NCI-H146 (cell line): ENCODE results near the gene RNF166.
A peak's percentile ranks its signal among the peaks of the same experiment; 100 is the strongest.

Source experiments
- DNase-seq: peaks from one replicate; lab custom pipeline; 2025; lab: John Stamatoyannopoulos, UW

The RNF166 gene, protein sequence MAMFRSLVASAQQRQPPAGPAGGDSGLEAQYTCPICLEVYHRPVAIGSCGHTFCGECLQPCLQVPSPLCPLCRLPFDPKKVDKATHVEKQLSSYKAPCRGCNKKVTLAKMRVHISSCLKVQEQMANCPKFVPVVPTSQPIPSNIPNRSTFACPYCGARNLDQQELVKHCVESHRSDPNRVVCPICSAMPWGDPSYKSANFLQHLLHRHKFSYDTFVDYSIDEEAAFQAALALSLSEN

DNA sequence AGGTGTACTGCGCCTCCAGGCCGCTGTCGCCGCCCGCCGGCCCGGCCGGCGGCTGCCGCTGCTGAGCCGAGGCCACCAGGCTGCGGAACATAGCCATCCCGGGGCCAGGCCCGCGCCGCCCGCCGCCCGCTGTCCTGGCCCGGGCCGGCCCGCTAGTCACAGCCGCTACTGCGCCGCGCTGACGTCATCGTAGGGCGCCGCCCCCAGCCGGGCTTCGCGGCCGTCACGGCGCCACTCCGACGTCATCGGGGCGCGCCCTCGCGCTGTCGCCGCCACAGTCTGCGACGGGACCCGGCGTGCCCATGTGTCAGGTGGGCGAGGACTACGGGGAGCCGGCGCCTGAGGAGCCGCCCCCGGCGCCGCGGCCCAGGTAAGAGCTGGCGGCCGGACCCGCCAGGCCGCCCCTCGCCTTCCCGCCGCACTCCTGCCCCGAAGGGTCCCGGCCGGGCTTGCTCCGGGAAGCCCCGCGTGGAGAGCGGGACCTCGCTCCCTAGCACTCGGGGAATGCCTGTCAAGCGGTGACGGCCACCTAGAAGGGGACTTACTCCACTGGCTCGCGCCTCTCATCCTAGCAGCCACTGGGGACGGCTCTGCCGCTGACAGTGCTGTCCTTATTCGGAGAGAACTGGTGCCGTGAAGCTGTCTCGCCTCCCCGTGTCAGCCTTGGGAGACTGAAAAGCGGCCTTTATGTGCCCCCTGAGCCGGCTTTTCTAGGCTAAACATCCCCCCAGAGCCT, at the start of gene RNF166, which contains the start of gene CTU2:
RNF166 (minus strand) TSS at position 180 of the 736 bp plus-strand sequence; CDS start at position 97, 83 bp downstream.
CTU2 (plus strand) TSS at position 275 of the 736 bp plus-strand sequence; CDS start at position 303, 28 bp downstream.
- DNase-seq: peak; percentile 75

DNA sequence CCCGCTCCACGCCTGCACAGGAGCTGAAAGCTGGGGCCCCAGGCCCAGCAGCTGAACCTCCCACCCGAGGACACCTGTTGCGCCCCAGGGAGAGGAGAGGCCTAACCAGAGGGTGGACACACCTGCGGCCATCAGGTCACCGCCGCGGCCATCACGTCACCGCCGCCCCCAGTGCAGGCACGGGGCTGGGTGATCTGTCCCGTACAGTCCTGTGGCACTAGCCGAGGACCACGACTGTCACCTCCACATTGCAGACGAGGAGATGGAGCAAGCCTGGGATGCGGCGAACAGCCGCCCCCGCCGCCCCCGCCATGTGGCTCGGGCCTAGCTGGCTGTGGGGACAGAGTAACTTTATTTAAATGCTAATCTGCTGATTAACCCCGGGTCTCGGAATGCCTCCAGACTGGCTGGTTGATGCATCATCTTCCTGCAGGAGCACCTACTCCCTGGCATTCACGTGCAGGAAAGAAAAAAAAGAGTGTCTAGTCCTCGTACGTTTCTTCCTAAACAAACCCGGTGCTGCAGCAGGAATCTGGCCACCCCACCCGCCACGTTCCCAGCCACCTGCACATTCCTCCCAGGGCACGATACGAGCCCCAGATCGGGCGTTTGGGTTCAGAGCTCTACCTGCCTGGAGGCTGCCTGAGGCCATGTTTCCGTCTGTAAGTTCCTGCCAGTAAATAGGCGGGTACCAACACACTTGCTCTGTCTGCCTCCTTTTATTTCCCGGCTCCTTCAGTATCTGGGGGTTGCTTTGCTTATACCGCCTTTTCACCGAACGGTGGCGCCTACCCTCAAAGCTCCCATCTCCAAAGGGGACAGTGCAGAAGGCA, 48.9 kb upstream of the RNF166 start:
- no peak for DNase-seq

DNA sequence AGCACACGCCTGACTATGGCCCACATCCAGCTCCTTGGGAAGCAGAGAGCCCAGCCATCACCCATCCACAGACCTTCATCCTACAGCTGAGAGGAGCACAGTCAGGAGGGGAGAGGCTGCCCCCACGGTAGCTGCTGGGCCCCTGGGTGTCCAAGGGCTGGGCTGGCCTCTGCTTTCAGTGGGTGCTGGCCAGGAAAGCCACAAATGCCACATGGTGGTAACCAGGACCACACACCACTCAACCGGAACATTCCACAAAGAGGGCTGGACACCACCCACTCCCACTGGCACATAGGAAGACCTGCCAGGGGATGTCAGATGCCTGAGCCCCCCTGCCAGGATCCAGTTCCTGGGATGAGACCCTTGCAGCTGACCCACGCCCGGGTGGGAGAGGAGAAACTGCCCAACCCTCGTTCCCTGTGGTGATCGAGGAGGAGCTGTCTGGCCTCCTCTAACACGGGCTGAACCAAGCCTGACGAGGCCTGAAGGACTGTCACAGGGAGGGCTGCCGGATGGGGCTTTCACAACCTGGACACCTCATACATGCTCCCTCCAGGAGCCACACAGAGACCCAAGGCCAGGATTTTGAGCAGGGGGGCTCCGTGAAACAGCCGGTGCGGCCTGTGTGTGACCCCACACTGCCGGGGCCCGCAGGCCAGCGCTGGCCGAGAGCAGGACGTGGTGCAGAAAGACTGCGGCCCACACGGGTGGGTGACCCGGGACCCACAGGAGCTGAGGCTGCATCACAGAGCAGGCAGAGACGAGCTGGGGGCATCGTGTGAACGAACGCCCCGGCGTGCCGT, 48.1 kb upstream of the RNF166 start:
- DNase-seq: no peak

DNA sequence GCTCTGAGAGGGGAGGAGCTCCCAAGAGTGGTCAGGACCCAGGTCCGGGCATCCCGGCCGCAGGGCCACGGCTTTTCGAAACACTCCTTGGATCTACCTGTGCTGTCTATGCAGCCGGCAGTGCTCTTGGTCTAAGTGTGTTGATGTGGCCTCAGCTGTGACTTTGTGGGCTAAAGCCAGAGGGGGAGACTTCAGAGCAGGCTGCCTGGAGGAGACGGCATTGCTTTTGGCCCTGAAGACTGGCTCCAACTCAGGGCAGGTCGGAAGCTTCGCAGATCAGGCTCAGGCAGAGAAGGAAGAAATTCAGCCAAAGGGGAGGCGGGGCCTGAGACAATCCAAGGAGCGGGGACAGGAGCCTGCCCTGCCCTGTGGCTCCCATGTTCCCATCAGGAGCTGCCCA, 47.4 kb upstream of the RNF166 start:
- no peak for DNase-seq

DNA sequence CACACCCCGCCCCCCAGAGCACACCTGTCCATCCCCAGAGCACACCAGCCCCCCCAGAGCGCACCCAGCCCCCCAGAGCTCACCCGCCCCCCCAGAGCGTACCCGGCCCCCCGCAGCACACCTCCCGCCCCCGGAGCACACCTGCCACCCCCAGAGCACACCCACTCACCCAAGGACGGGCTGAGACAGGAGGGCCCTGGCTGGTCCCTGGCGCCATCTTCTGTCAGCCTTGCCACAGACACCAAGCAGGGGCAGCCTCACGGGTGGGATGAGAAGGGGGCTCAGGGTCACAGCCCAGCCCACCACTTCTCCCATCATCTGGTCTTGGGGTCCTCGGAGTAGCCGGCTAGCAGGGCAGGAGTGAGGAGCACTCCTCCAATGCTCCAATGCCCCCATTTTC, 47.0 kb upstream of the RNF166 start:
- no peak for DNase-seq

DNA sequence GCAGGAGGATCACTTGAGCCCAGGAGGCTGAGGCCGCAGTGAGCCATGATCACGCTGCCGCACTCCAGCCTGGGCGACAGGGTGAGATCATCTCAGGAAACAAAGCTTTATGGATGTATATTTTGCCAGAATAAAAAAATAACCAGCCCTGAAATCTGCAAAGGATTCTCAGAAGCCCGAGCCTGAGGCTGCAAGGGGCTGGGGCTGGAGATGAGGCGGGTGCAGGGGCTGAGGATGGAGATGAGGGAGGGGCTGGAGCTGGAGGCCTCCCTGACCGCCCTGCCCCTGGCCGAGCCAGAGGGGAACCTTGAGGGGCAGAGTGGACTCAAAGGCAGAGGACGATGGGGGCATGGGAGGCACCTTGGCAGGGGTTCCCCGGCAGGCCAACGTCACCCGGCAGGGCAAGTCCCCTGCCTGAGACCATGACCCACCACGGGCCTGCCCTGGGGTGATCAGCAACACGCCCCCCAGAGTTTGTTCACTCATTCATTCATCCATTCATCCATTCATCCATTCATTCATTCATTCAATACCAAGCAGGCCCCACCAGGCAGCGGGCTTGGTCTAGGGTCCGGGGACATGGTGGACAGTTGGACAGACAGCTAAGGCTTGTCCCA, 46.3 kb upstream of the RNF166 start:
- no peak for DNase-seq

DNA sequence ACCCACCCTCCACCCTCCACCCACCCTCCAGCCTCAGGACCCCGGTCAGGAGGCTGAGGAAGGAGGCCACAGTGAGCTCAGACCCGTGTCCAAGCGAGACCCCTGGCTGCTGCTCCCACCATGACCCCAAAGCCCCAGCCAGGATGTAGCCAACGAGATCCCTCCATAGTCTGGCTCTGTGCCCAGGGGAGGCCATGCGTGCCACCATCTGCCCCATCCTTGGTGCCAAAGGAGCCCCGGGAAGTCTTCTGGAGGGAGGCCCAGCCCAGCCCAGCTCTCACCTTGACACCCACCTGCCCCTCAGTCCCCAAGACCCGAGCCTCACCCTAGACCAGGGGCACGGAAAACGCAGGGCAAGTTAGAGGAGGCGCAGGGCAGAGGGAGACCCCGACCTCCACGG, 44.6 kb upstream of the RNF166 start:
- no peak for DNase-seq

DNA sequence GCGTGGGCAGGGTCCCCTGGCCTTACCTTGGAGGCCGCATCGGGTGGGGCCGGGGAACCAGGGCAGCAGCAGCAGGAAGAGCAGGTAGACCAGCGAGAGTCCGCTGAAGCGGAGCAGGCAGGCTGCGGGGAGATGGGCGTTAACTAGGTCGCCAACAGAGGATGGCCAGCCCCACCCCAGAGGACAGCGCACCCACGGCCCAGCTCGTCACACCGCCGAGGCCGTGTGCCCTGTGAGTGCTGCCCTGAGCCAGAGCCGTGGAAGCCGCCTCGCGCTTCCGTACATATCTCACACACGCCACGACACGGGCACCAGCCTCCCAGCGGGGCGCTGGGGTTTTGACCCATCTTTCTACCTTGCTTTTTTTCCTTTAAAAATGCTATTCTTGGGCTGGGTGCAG, 43.1 kb upstream of the RNF166 start:
- DNase-seq: no peak

DNA sequence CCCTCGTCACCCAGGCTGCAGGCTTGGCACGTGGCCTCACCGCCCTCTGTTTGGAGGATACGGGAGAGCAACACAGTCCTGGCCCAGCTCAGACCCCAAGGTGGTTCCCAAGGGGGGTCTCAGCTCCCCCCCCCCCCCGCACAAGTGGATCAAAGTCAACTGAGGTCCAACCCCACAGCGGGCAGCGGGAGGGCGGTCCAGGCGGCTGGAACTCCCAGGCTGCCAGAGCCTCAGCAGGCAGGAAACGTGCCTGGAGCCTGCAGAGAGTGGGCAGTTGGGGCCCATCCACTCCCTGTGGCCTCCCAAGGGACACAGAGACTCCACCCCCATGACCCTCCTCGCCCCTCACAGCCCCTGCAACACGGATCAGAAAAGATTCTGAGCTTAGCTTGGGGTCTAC, 42.2 kb upstream of the RNF166 start:
- no peak for DNase-seq

DNA sequence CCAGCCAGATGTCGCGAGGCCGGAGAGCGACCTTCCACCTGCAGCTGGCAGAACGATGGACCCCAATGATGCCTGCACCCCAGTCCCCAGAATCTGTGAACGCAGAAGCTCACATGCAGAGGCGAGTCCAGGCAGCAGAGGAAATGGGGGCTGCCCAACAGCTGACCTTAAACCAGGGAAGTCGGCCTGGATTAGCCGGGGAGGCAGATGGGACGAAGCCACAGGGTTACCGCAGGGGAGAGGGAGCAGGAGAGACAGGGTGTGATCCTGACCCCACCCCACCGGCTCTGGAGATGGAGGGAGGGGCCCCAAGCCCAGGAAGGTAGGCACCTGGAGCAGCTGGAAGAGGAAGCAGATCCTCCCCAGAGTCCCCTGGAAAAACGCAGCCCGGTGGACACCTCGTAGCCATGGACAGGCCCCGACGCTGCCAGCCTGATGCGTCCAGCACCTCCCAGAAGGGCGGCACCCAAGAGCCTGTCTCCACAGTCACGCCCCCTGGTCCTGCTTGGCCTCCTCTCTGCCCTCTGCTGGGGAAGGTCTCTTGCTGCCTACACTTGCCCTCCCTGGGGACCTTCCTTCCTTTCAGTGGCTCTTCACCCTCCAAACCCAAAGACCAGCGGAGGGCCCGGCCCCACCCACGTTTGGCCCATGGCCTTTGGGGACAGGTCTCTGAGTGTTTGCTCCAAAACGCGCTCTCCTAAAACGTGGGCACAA, 41.5 kb upstream of the RNF166 start:
- DNase-seq: peak; percentile 75

DNA sequence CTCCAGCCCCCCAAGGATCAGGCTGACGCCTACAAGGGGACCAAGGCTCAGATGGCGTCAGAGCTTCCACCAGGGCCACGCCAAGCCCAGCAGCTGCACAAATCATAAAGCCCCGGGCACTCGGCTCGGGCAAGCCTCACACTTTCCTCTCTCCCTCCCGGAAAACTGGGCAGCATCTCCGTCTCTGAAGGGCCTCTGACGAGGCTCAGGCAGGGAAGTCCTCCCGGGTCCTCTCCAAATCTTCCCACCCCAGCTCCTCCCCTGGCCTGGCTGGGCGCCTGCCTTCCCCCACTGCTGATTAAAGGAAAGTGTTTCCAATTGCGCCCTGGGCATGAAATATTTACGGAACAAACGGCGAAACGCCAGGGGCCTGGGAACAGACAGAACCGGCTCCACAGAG, 40.3 kb upstream of the RNF166 start:
- DNase-seq: no peak

DNA sequence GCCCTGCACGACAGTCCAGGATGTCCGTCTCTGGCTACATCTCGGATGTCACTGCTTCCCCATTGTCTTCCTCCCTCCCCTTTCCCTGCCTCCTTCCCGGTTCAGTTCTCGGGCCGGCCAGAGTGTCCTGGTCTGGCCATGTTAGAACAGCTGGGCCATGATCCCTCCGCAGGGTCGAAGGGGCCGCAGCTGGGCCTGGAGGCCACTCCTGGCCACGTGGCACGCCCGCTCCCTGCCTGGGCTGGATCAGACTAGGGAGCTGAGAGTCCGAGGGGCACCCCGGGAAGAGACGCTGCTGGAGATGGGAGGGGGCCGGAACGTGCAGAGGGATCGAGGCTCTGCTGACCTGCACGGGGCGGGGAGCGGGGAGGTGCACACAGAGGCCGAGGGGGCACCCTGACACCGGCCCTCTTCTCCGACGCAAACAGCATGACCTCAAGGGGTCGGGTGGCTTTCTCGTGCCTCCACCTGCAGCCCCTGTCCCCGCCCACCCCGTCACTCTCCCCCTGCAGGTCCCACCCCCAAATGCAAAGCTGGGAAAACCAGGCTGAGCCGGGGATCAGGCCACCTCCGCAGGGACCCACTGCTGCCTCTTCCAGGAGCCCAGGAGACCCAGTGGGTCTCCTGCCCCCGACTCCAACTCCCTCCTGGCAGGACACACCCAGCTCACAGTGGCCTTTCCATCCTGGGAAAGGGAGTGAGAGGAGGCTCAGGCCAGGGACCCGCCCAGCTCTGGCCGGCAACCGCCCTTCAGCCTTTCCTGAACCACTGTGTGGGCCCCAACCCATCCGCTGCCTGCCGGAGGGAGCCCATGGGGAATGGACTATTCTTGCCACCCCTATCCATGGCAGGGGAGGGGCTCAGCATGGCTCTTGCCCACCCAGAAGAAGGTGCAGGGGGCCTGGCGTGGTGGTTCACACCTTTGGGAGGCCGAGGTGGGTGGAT, 38.6 kb upstream of the RNF166 start:
- no peak for DNase-seq

DNA sequence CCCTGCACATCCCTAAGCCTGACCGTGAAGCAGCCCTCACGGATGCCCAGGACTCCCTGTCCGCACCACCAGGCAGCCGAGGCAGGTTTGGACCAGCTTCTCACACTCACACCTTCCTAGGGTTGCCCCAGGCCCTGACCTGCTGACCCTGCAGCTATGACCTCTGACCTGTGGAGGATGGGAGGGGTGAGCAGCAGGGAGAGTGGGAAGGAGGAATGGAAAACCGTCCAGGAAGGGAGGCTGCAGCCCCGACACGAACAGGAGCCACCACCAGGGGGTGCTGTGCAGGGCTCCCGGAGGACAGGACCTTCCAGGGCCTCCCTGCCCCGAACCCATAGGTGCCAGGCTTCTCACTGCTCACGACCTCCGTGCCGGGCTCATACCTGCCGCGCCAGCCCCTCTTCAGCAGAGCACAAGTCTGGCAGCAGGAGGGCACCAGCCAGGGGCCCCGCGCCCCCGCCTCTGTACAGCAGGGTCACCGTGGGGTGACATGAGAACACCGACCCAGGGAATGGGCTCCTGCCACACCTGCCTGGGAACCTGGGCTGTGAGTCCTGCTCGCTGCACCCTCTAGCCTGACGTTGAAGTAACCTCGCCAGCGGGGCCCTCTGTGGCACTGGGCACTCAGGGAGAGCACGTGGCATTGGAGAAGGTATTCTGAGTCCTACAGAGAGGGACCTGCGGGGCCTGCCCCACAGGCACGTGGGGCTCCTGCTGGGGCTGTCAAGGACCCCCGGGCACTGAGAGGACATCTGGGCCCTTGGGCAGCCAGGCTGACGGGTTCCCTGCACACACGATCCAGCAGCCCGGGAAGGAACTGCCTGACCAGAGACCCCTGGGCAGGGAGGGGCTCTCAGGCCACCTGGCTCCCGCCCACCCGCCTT, 37.7 kb upstream of the RNF166 start:
- DNase-seq: peak; percentile 37

DNA sequence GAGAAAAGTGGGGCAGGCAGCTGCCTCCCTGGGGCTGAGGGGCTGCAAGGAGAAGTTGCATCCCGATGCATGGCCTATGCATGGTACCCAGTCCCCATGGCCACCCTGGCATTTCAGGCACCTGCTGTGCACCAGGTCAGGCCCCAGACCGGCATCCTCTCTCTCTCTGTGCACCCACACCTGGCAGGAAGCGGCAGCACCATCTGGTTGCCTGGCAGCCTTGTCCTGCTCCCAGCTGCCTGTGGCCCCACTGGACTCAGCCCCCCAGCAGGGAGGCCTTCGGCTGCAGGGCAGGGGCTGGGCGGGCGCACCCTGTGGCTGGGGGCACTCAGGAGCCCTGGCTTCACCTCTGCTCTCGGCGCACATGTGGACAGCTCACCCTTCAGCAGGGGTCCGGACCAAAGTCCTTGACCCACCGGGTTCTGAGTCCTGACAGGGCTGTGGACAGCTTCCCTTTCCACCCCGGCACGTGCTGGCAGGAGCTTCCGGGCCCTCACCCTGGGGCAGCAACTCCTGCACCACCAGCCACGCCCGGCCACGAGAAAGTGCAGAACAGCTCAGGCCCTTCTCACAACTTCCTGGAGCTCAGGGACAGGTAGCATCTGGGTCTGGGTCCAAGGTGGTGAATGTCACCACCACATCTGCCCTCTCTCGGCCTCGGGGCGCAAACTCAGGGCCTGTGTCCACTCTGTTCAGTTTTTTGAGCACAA, 36.8 kb upstream of the RNF166 start:
- DNase-seq: no peak

DNA sequence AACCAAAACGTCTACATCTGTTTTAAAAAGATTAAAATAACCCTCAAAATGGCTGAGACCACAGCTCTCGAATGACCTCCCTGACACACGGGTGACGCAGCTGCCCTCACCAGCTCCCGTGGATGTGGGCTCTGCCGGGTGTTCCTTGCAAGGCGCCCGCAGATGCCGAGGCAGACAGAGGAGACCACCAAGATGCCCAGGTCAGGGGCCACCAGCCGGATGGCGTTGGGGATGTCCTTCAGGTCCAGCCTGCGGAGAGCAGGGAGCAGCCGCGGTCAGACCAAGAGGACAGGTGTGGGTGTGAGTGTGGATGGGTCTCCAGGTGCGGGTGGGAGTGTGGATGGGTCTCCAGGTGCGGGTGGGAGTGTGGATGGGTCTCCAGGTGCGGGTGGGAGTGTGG, 35.2 kb upstream of the RNF166 start:
- DNase-seq: no peak

DNA sequence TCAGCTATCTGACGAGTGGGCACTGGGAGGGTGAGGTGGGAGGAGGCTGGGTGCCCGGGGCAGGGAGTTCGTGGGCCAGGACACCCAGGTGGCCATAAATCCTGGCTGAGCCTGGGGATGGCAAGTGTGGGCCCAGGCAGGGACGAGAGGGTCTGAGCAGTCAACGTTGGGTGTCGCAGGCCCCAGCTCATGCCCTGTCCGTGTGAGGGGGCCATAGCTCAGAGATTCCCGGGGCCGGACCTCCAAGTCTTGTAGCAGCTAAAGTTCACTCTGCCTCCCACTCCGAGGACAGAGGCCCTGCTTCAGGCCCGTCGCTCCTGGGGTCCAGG, 34.5 kb upstream of the RNF166 start:
- no peak for DNase-seq

DNA sequence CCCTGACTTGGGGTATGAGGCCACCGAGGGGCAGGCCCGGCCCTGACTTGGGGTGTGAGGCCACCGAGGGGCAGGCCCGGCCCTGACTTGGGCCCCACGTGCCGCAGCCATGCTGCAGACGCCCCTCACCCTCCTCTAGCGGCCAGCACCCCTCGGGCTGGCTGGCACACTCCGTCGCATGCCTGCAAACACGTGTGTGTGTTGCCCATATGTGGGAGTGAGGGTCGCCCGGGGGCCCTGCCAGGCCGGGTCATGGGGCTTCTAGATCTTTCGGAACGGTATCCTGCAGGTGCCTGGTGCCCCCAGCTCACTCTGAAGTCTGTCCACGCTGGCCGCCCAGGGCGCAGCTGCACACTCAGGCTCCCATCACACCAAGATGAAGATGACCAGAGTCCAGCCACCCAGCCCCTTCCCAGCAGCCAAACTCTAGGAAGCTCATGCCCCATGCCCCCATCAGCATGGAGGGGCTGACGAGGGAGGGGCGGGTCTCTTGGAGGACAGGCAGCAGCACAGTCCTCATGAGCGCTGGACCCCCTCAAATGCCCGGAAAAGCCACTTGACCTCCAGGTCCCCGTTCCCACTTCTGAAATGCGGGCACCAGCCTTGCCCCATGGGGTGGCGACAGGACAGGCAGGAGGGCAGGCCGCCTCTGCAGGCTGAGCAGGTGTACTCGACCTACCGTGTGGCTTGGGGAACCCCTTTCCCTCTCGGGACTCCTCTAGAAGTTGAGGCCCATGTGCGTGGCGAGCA, 33.9 kb upstream of the RNF166 start:
- DNase-seq: no peak
